Panc1 (cell line): ENCODE data around the gene LRP2. TPM values are rescaled to one million over a fixed set of nuclear protein-coding genes. Genes with fewer than 3 reads are reported as not detected.

Experiments
- ATAC-seq: fragments of 200-7000 bp; cut with Tn5 transposase; 2 replicates; pipeline ENCODE4 v1.9.1; 2020; ENCODE audit warnings: mild to moderate bottlenecking, moderate library complexity
- BruUV-seq: library from RNA; stranded (reverse); fragments of 400-500 nt; replicated peaks from 2 replicates; lab custom pipeline; 2021; lab: Mats Ljungman, UMichigan
- CTCF ChIA-PET: fragments of 300-600 bp; sonication (Branson Sonifier 250); formaldehyde crosslinking; loops from one replicate; lab custom pipeline; 2022; ENCODE audit warnings: antibody characterized with exemption; lab: Charles Lee
- POLR2A ChIA-PET: fragments of 300-600 bp; sonication (Branson Sonifier 250); formaldehyde crosslinking; loops from one replicate; lab custom pipeline; 2022; ENCODE audit warnings: antibody characterized with exemption; lab: Charles Lee
- DNase-seq: peaks from one replicate; pipeline ENCODE4 v3.0.0-alpha.2; 2010; ENCODE audit warnings: low read depth, low spot score
- H3K27ac ChIP-seq: 2 replicates; pipeline ENCODE4 v1.5.1; 2011; ENCODE audit warnings: mild to moderate bottlenecking, low read length, inconsistent platforms
- H3K27me3 ChIP-seq: fragments of 200-500 bp; sonication (Bioruptor generic); 2 replicates; pipeline ENCODE4 v1.6.0; 2014; ENCODE audit warnings: low read length, inconsistent platforms; ENCODE audit not compliant: control insufficient read depth, insufficient read depth
- H3K36me3 ChIP-seq: fragments of 200-500 bp; sonication (Bioruptor generic); 2 replicates; pipeline ENCODE4 v1.5.1; 2014; ENCODE audit warnings: inconsistent platforms, mild to moderate bottlenecking, low read length, moderate library complexity; ENCODE audit not compliant: control insufficient read depth, insufficient read depth
- H3K4me1 ChIP-seq: 2 replicates; pipeline ENCODE4 v1.5.1; 2011; ENCODE audit warnings: inconsistent platforms, mild to moderate bottlenecking, low read length, moderate library complexity; ENCODE audit not compliant: control insufficient read depth, insufficient read depth
- H3K4me3 ChIP-seq, 2 experiments: 2 replicates each; pipeline ENCODE4 v1.5.1; 2011 to 2012; ENCODE audit warnings: low read depth in 2 of 2, low read length in 2 of 2, mild to moderate bottlenecking in 2 of 2, inconsistent platforms in 1 of 2, moderate library complexity in 1 of 2
- H3K9me3 ChIP-seq: fragments of 200-500 bp; sonication (Bioruptor generic); 2 replicates; pipeline ENCODE4 v1.5.1; 2014; ENCODE audit warnings: low read depth, mild to moderate bottlenecking, inconsistent platforms, low read length, moderate library complexity; ENCODE audit not compliant: control insufficient read depth, insufficient read depth
- CTCF ChIP-seq: fragments of 450-650 bp; IDR thresholded peaks from 2 replicates; pipeline ENCODE4 v1.5.1; 2017; ENCODE audit warnings: mild to moderate bottlenecking
- POLR2AphosphoS5 ChIP-seq: IDR thresholded peaks from 2 replicates; pipeline ENCODE4 v1.6.1; 2012; ENCODE audit warnings: mild to moderate bottlenecking, low read depth, low read length, moderate library complexity
- REST ChIP-seq, 2 experiments: IDR thresholded peaks; 2 replicates each; pipeline ENCODE4 v1.6.1; 2011 to 2012; ENCODE audit warnings: low read depth in 2 of 2, control low read depth in 1 of 2, low read length in 1 of 2, mild to moderate bottlenecking in 1 of 2, moderate library complexity in 1 of 2; ENCODE audit not compliant: insufficient read depth in 1 of 2
- SIN3A ChIP-seq: IDR thresholded peaks from 2 replicates; pipeline ENCODE4 v1.6.1; 2012; ENCODE audit warnings: low read depth, mild to moderate bottlenecking, low read length, moderate library complexity, borderline replicate concordance; ENCODE audit not compliant: insufficient read depth
- TCF7L2 ChIP-seq: IDR thresholded peaks from 2 replicates; pipeline ENCODE4 v1.6.1; 2011; ENCODE audit warnings: mild to moderate bottlenecking, low read depth, low read length, inconsistent platforms
- in situ Hi-C: cut with HindIII; loops from 2 replicates; pipeline ENCODE4 v1.10.0; 2016; ENCODE audit warnings: low sequenced_read_pairs, low pct_unique_long_range_greater_than_20kb
- intact Hi-C: fragments of 100-400 bp; cut with micrococcal nuclease; formaldehyde crosslinking; loops from one replicate; pipeline ENCODE4 v1.10.0; 2022; ENCODE audit not compliant: unreplicated experiment
- total RNA-seq: library from RNA; stranded (reverse); gene quantifications from one replicate; pipeline ENCODE4 v1.2.1, GENCODE V29; 2021; ENCODE audit not compliant: unreplicated experiment

The LRP2 gene
- total RNA-seq, 1 experiment from 2014 or later, result 0.10 TPM

GRCh38 chr2:169287666-169288065, 74.7 kb downstream of the LRP2 start:
- no TSS peak for BruUV-seq
- no peak overlapping the region for H3K4me3 ChIP-seq
- ATAC-seq (no peak), DNase-seq (no peak)
- POLR2A ChIA-PET, result no interaction called here
- no peaks in the 10 kb centered on the region for H3K27me3 ChIP-seq
- in situ Hi-C loops (no loop called here), intact Hi-C loops (no loop called here)
- no peaks in the 10 kb centered on the region for H3K9me3 ChIP-seq
- H3K36me3 ChIP-seq, result no peaks in the 10 kb centered on the region
- CTCF ChIA-PET, result no interaction called here
- H3K4me1 ChIP-seq, result no peaks in the 10 kb centered on the region
- no peak for TF ChIP-seq CTCF
- no peak for TF ChIP-seq REST (IDR thresholded peaks at IDR 0.05; ENCODE audit: insufficient read depth in 1 of 2, low read depth in 2 of 2, low read length in 1 of 2)
- TF ChIP-seq SIN3A, result no peak
- TF ChIP-seq TCF7L2, result no peak
- TF ChIP-seq POLR2AphosphoS5, result no peak
- H3K27ac ChIP-seq, result no peak overlapping the region

GRCh38 chr2:169286624-169287231, 75.6 kb downstream of the LRP2 start:
- in situ Hi-C loops (no loop called here), intact Hi-C loops (no loop called here)
- ChIA-PET POLR2A (no interaction called here), CTCF (no interaction called here)
- DNase-seq (no peak), ATAC-seq (no peak)
- Histone ChIP-seq H3K4me3 (no peak overlapping the region), H3K27ac (no peak overlapping the region), H3K4me1 (no peaks in the 10 kb centered on the region), H3K36me3 (no peaks in the 10 kb centered on the region), H3K9me3 (no peaks in the 10 kb centered on the region), H3K27me3 (no peaks in the 10 kb centered on the region)
- no TSS peak for BruUV-seq
- no peak for TF ChIP-seq TCF7L2
- TF ChIP-seq SIN3A, result no peak
- TF ChIP-seq CTCF, result no peak
- no peak for TF ChIP-seq POLR2AphosphoS5
- no peak for TF ChIP-seq REST (IDR thresholded peaks at IDR 0.05; ENCODE audit: insufficient read depth in 1 of 2, low read depth in 2 of 2, low read length in 1 of 2)
